Urothelium cell line (cell line): ENCODE measurements around the gene SNRNP25.
"Not testable (repeated sequence)": the region's sequence is repeated elsewhere in the genome, so short reads cannot be mapped to it uniquely, and the experiment has no call there.

Source experiments
- DNase-seq: peaks from one replicate; pipeline ENCODE4 v3.0.0; 2011; ENCODE audit warnings: low spot score, mixed read lengths
- FAIRE-seq: peaks from 2 replicates; lab custom pipeline; 2011; peaks lifted over from hg19 to GRCh38; lab: Jason Lieb, UNC

The SNRNP25 gene

GRCh38 chr16:41439-42068 is 12.1 kb upstream of the SNRNP25 start:
- DNase-seq = no peak
- FAIRE-seq = no peak

- FAIRE-seq (no peak), DNase-seq (no peak)
Observed at GRCh38 chr16:42069-42457, 11.6 kb upstream of the SNRNP25 start.

GRCh38 chr16:42691-43090 is 10.9 kb upstream of the SNRNP25 start:
- no peak for FAIRE-seq
- no peak for DNase-seq

GRCh38 chr16:43294-43693 is 10.3 kb upstream of the SNRNP25 start:
- DNase-seq = no peak
- FAIRE-seq = no peak

GRCh38 chr16:44655-45054 is 9.0 kb upstream of the SNRNP25 start:
- FAIRE-seq (no peak), DNase-seq (no peak)

- FAIRE-seq = no peak
- DNase-seq = no peak
Observed at GRCh38 chr16:45454-45853, 8.2 kb upstream of the SNRNP25 start.

GRCh38 chr16:46510-46909 is 7.1 kb upstream of the SNRNP25 start:
- DNase-seq, FAIRE-seq: not testable (repeated sequence)

- FAIRE-seq (no peak), DNase-seq (no peak)
Observed at GRCh38 chr16:47234-47633, 6.4 kb upstream of the SNRNP25 start.

- DNase-seq = no peak
- no peak for FAIRE-seq
Observed at GRCh38 chr16:50769-51591, 2.6 kb upstream of the SNRNP25 start.

- FAIRE-seq = no peak
- DNase-seq = no peak
Observed at GRCh38 chr16:54237-54581, 581 bp downstream of the SNRNP25 start.

GRCh38 chr16:55571-56136 is 2.0 kb downstream of the SNRNP25 start:
- FAIRE-seq = no peak
- DNase-seq = no peak

GRCh38 chr16:56231-56927 is 2.8 kb downstream of the SNRNP25 start:
- FAIRE-seq = no peak
- DNase-seq = no peak

- FAIRE-seq = no peak
- DNase-seq = no peak
Observed at GRCh38 chr16:57711-58110, 4.1 kb downstream of the SNRNP25 start.

GRCh38 chr16:58491-59439 is 5.1 kb downstream of the SNRNP25 start:
- FAIRE-seq (no peak), DNase-seq (no peak)

GRCh38 chr16:59440-60059 is 5.9 kb downstream of the SNRNP25 start:
- DNase-seq (no peak), FAIRE-seq (no peak)

GRCh38 chr16:60166-60565 is 6.5 kb downstream of the SNRNP25 start:
- DNase-seq = no peak
- FAIRE-seq = no peak

GRCh38 chr16:60929-61878 is 7.6 kb downstream of the SNRNP25 start:
- FAIRE-seq = no peak
- DNase-seq = no peak

GRCh38 chr16:61879-62281 is 8.3 kb downstream of the SNRNP25 start:
- FAIRE-seq (no peak), DNase-seq (no peak)
